Measurements from ENCODE around the gene DDO. TPM values are rescaled to one million over a fixed set of nuclear protein-coding genes. Genes with fewer than 3 reads are reported as not detected.
"Not testable (repeated sequence)": the region's sequence is repeated elsewhere in the genome, so short reads cannot be mapped to it uniquely, and the experiment has no call there.

Gene DDO
- total RNA-seq, 6 experiments from 2014 or later = 4.6 to 9.4 (median 6.4) TPM

GRCh38 chr6:110458476-110458875 lies 43.1 kb upstream of the DDO start:
- Histone ChIP-seq H3K27ac (no peak overlapping the region), H3K4me1 (no peaks in the 10 kb centered on the region), H3K36me3 (no peaks in the 10 kb centered on the region), H3K4me3 (no peak overlapping the region), H3K9me3 (peaks cover 0 to 13% (median 2%) of the 10 kb centered on the region in 4 donors), H3K27me3 (no peaks in the 10 kb centered on the region)
- 100% methylated on average over 1 of the region's 1 CpG for WGBS (ENCODE audit: insufficient coverage, low coverage, low lambda C conversion rate, missing lambda C conversion rate)
- DNase-seq (no peak), ATAC-seq (no peak)
- intact Hi-C loops (cut with DNase I) = no loop called here
- TF ChIP-seq, protein P1, sequence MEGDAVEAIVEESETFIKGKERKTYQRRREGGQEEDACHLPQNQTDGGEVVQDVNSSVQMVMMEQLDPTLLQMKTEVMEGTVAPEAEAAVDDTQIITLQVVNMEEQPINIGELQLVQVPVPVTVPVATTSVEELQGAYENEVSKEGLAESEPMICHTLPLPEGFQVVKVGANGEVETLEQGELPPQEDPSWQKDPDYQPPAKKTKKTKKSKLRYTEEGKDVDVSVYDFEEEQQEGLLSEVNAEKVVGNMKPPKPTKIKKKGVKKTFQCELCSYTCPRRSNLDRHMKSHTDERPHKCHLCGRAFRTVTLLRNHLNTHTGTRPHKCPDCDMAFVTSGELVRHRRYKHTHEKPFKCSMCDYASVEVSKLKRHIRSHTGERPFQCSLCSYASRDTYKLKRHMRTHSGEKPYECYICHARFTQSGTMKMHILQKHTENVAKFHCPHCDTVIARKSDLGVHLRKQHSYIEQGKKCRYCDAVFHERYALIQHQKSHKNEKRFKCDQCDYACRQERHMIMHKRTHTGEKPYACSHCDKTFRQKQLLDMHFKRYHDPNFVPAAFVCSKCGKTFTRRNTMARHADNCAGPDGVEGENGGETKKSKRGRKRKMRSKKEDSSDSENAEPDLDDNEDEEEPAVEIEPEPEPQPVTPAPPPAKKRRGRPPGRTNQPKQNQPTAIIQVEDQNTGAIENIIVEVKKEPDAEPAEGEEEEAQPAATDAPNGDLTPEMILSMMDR (IDR thresholded peaks at IDR 0.05) = no peak
- no peak for TF ChIP-seq POLR2A (IDR thresholded peaks at IDR 0.05)

- H3K27ac ChIP-seq; H3K4me1 ChIP-seq; H3K9me3 ChIP-seq; intact Hi-C loops (cut with DNase I); H3K27me3 ChIP-seq; H3K4me3 ChIP-seq; H3K36me3 ChIP-seq: not testable (repeated sequence)
- DNase-seq = peak; percentile 71 to 86 (median 74)
- ATAC-seq = peak; percentile 94 to 97 (median 96)
- TF ChIP-seq, protein P1 (IDR thresholded peaks at IDR 0.05) = peak; percentile 60 to 75 (median 66)
- 45% methylated on average over 5 of the region's 8 CpGs for WGBS (ENCODE audit: insufficient coverage, low coverage, low lambda C conversion rate, missing lambda C conversion rate)
These were observed 42.3 kb upstream of the DDO start for GRCh38 chr6:110457567-110458175.

DNA sequence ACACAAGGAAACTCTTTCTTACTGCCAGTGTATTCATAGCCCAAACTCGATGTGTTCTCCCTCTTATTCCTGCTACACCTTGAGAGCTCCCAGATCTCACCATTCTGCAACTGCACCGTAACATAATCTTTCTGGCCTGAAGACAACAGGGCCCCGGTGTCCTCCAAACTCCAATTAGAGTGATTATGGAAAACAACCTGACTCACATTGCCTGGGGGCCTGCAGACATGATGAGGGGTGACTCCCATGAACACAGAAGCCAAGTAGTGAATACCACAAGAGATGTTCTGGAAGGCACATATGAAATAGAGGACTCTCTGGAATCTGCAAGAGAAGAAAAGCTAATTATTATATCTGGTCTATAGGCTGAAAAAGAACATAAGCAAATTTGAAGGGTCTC lies 41.3 kb upstream of the DDO start:
- Histone ChIP-seq H3K27ac (no peak overlapping the region), H3K9me3 (peaks cover 0 to 2% (median 0%) of the 10 kb centered on the region in 4 donors), H3K27me3 (no peaks in the 10 kb centered on the region), H3K4me3 (no peak overlapping the region), H3K4me1 (no peaks in the 10 kb centered on the region), H3K36me3 (no peaks in the 10 kb centered on the region)
- no peak for ATAC-seq
- no peak for DNase-seq
- TF ChIP-seq, protein P1 (IDR thresholded peaks at IDR 0.05) = no peak
- no peak for TF ChIP-seq POLR2A (IDR thresholded peaks at IDR 0.05)
- 80% methylated on average over 1 of the region's 3 CpGs for WGBS (ENCODE audit: insufficient coverage, low coverage, low lambda C conversion rate, missing lambda C conversion rate)
- intact Hi-C loops (cut with DNase I) = no loop called here

GRCh38 chr6:110449541-110449895 lies 34.1 kb upstream of the DDO start:
- no peak overlapping the region for H3K4me3 ChIP-seq
- intact Hi-C loops (cut with DNase I) = no loop called here
- ATAC-seq (no peak), DNase-seq (no peak)
- WGBS (ENCODE audit: insufficient coverage, low coverage, low lambda C conversion rate, missing lambda C conversion rate) = 73% methylated on average over 4 of the region's 4 CpGs
- no peaks in the 10 kb centered on the region for H3K27me3 ChIP-seq
- no peaks in the 10 kb centered on the region for H3K36me3 ChIP-seq
- no peaks in the 10 kb centered on the region for H3K4me1 ChIP-seq
- no peak overlapping the region for H3K27ac ChIP-seq
- H3K9me3 ChIP-seq = no peaks in the 10 kb centered on the region
- TF ChIP-seq POLR2A (IDR thresholded peaks at IDR 0.05) = no peak
- TF ChIP-seq, protein P1 (IDR thresholded peaks at IDR 0.05) = no peak
